NCI-H187 treated with DMSO at 0.1 percent for 48 hours (cell line): ENCODE measurements around the gene FGGY.
"Not testable (repeated sequence)": the region's sequence is repeated elsewhere in the genome, so short reads cannot be mapped to it uniquely, and the experiment has no call there.

ENCODE experiments used
- DNase-seq: peaks from one replicate; lab custom pipeline; 2025; lab: John Stamatoyannopoulos, UW

Gene FGGY

GRCh38 chr1:59512702-59513101, 215.8 kb downstream of the FGGY start:
- DNase-seq: no peak

- DNase-seq: no peak
These were observed 217.4 kb downstream of the FGGY start for GRCh38 chr1:59514061-59514909.

GRCh38 chr1:59516881-59517280, 220.0 kb downstream of the FGGY start:
- no peak for DNase-seq

DNA sequence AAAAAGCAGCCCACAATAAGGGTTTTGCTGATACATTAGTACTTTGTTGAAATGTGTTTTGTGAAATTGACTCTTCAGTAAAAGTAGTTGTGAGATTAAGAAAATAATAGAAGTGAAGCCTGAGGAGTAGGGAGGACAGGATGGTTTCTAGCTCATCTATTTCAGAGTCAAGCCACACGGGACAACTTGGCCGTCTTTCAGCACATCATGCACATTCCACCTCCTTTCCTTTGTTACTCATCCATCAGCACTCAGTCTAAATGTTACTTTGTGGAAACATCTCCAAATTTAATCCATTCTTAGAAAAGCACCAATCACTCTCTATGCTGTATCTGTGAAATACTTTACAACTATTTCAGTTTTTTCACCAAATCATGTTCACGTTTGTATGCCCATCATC, 223.3 kb downstream of the FGGY start:
- DNase-seq: no peak

GRCh38 chr1:59520827-59521418, 224.0 kb downstream of the FGGY start:
- DNase-seq: no peak

- DNase-seq: no peak
These were observed 224.6 kb downstream of the FGGY start for GRCh38 chr1:59521456-59521855.

DNA sequence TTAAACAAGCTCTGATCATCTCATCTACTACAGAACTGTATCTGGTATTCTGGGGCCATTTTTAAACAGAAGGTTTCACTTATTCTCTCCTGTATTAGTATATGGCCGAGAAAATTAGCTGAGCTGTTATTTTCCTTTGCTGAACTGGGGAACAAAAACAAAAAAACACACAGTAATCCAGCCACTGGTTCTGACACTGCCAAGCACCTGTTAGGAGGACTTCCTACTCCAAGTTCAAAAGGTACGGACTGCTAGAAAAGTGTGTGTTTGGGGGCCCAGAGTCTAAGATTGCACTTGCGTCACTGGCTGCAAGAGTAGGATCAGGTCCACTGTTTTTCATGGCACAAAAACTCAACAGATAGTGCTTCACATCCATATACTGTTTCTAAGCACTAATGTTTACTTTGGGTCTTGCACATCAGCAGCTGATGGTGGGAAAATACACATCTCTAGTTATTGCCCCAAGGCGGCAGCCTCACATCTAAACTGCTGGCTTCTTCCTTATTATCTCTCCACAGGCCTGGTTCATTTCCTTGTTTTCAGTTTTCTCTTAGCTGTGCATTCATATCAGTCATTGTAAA, 226.1 kb downstream of the FGGY start:
- no peak for DNase-seq

DNA sequence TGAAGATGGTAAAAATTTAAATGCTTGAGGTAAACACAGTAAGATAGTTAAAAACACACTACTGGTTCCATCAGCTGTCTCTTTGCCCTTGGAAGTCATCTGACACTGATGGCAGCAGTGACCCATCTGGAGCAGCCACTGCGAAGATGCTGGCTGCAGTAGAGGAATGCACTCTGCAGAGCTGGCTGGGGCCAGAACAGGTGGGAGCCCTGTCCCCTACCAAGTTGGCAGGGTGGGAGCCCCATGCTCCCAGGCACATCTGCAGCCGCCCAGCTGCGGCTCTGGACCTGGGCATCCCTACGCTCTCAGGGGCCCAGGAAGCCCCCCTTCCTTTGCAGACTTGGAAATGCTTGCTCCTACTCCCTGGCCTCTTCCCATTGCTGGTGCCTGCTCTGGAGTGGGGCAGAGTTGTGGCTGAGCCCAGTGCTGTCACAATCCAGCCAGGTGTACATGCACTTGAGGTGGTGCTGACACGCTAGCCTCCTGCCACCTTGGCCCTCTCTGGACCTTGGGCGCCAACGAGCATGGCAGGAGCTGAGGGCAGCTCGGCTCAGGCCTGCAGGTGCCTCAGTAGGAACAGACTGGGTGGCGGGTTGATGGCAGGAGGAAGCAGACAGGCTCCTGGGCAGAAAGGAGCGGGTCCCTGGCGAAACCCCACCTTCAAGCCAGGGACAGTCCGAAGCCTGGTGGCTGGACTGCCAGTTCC, 227.0 kb downstream of the FGGY start:
- DNase-seq: no peak

DNA sequence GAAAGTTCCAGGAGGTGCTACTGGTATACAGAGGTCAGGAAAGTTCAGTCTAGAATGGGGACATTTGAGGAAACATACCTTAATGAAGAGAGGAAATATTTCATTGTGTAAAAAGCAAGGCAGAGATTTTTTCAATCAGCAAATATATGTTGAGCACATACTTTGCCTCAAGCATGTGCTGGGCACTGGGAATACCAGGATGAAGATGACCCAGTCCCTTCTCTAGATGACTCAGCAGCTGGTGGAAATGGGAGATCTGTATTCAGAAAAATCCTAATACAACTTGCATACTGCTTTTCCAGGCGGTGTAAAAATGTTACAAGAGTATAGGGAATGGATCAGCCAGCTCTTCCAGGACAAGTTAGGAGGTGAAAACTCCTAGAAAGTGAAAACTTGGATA, 229.3 kb downstream of the FGGY start:
- DNase-seq: no peak

- no peak for DNase-seq
These were observed 231.6 kb downstream of the FGGY start for GRCh38 chr1:59528471-59528870.

DNA sequence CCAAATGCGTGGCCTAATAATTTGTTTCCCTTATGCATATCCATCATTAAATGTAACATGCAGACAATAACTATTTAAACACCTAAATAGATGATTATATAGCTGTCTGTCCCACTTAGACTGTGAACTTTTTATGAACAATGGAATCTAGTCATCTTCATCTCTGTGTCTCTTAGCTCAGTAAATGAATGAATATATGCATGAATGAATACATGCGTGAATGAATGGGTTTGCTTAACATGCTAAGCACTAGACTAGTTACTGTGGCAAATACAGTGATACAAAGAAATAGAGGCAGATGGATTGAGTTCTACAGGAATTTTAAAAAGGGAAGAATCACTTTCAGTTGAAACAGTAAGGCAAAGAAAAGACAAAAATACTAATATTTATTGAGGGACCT, 232.0 kb downstream of the FGGY start:
- no peak for DNase-seq

GRCh38 chr1:59530119-59530518, 233.2 kb downstream of the FGGY start:
- DNase-seq: no peak

DNA sequence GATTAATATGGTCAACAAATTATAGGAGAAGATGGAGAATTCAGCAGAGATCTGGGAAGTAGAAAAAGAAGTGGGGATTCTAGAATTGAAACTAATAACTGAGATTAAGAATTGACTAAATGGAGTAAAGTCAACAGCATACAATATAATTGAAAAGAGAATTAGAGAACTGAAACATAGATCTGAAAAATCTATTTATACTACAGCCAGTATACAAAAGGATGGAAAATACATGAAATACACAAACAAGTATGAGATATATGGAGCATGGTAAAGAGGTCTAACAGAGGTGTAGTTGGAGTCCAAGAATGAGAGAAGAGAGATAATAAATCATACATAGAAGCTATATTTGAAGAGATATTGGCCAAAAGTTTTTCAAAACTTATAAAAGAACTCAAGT, 235.2 kb downstream of the FGGY start:
- DNase-seq: no peak

DNA sequence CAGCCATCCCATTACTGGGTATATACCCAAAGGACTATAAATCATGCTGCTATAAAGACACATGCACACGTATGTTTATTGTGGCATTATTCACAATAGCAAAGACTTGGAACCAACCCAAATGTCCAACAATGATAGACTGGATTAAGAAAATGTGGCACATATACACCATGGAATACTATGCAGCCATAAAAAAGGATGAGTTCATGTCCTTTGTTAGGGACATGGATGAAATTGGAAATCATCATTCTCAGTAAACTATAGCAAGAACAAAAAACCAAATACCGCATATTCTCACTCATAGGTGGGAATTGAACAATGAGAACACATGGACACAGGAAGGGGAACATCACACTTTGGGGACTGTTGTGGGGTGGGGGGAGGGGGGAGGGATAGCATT, 241.6 kb downstream of the FGGY start:
- DNase-seq: not testable (repeated sequence)

- DNase-seq: no peak
These were observed 243.2 kb downstream of the FGGY start for GRCh38 chr1:59539961-59540681.

DNA sequence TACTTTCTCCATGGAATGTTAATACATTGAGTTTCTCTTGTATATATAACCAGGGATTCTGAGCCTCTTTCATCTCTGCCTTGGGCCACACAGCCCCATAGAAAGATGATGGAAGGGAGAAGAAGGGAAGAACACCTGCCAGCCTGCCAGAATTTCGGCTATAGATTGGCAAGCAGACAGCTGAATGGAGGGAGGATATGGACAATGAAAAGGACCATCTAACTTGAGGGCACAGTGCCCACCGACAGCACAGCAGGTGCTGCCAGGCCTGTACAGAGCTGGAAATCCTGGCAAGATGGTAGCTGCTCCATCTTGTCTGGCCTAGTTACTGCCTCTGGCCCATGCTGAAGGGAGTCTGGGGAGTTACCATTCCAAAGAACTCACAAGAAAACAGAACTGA, 244.3 kb downstream of the FGGY start:
- DNase-seq: no peak

GRCh38 chr1:59541891-59542290, 245.0 kb downstream of the FGGY start:
- DNase-seq: no peak

GRCh38 chr1:59543211-59543668, 246.3 kb downstream of the FGGY start:
- no peak for DNase-seq

DNA sequence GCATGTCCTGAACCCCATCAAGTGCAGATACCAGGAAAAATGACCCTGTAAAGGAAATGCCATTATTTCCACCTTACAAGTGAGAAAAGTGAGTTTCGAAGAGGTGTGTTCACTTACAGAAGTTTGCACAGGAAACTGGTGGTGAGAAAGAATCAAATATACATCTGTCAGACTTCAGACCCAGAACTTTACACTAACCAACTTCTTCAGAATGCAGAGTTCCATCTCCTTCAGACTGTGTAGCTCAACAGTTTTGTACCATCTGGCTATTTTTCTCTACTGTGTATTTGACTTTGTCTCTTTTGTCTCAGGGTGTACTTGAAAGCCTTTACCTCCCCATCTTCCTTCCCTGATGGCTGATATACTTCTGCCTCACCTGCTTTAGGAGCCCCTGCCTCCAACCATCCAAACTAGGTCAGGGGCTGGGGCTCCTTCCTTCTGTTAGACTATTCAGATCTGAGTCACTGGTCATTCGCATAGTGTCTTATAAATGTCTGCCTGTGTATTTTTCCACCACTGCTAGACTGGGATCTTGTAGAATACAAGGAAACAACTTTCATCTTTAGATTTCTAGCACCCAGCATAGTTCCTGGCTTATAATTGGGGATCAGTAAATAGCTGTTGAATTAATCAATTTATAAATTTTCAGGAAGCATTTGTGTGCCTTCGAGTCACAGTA, 247.9 kb downstream of the FGGY start:
- DNase-seq: no peak

DNA sequence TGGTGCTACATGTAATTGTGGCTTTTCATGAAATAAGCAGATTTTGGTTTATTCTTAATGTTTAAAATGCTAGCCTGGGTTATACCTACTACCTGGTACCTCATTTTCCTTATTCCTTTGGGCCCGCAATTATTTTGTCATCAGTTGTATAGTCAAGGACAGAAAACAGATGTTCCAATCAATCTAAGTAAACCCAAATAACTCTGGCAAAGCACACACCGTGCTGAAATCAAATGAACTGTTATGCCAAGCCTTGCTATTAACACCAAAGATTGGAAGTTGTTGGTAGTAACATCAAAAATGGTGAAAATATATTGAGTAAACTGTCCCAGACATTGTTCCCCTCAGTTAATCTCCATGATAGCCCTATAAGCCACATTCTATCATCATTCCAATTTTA, 248.9 kb downstream of the FGGY start:
- DNase-seq: no peak

GRCh38 chr1:59549066-59549837, 252.4 kb downstream of the FGGY start:
- no peak for DNase-seq
